ENCODE results near the gene TTLL10. TPM values are rescaled to one million over a fixed set of nuclear protein-coding genes. Genes with fewer than 3 reads are reported as not detected.

TTLL10 gene
- total RNA-seq, 1 donor = not detected

DNA sequence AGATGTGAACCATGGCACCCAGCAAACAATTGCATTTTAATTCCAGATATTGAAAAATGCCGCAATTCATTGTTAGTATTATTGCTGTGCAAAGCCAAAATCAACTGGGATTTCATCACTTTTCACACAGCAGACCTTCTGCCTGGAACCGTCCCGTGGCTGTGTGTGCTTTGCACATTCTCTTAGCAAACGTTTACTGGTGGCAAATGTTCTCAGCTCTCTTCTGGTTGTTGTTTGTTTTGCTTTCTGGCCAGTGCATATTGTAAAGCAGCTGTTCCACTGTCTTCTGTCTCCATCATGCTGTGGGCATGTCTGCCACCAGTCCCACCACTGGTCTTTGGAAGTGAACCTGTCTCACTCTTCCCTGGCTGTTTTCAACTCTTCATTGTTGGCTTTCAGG lies 19.8 kb upstream of the TTLL10 start:
- DNase-seq (ENCODE audit: low read depth) = peak; percentile 16
- TF ChIP-seq, protein P1, sequence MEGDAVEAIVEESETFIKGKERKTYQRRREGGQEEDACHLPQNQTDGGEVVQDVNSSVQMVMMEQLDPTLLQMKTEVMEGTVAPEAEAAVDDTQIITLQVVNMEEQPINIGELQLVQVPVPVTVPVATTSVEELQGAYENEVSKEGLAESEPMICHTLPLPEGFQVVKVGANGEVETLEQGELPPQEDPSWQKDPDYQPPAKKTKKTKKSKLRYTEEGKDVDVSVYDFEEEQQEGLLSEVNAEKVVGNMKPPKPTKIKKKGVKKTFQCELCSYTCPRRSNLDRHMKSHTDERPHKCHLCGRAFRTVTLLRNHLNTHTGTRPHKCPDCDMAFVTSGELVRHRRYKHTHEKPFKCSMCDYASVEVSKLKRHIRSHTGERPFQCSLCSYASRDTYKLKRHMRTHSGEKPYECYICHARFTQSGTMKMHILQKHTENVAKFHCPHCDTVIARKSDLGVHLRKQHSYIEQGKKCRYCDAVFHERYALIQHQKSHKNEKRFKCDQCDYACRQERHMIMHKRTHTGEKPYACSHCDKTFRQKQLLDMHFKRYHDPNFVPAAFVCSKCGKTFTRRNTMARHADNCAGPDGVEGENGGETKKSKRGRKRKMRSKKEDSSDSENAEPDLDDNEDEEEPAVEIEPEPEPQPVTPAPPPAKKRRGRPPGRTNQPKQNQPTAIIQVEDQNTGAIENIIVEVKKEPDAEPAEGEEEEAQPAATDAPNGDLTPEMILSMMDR (IDR thresholded peaks at IDR 0.05; ENCODE audit: insufficient read depth, low read depth, low read length) = no peak
- no peak overlapping the region for H3K4me3 ChIP-seq (ENCODE audit: low read depth, low read length)

- TF ChIP-seq, protein P1 (IDR thresholded peaks at IDR 0.05; ENCODE audit: insufficient read depth, low read depth, low read length) = no peak
- H3K4me3 ChIP-seq (ENCODE audit: low read depth, low read length) = no peak overlapping the region
- DNase-seq (ENCODE audit: low read depth) = no peak
These were observed 18.4 kb upstream of the TTLL10 start for GRCh38 chr1:1155258-1155657.

- H3K4me3 ChIP-seq (ENCODE audit: low read depth, low read length) = no peak overlapping the region
- no peak for DNase-seq (ENCODE audit: low read depth)
- TF ChIP-seq, protein P1 (IDR thresholded peaks at IDR 0.05; ENCODE audit: insufficient read depth, low read depth, low read length) = no peak
These were observed 17.3 kb upstream of the TTLL10 start for GRCh38 chr1:1156140-1157032.

- TF ChIP-seq, protein P1 (IDR thresholded peaks at IDR 0.05; ENCODE audit: insufficient read depth, low read depth, low read length) = no peak
- no peak overlapping the region for H3K4me3 ChIP-seq (ENCODE audit: low read depth, low read length)
- no peak for DNase-seq (ENCODE audit: low read depth)
These were observed 16.7 kb upstream of the TTLL10 start for GRCh38 chr1:1157033-1157365.

DNA sequence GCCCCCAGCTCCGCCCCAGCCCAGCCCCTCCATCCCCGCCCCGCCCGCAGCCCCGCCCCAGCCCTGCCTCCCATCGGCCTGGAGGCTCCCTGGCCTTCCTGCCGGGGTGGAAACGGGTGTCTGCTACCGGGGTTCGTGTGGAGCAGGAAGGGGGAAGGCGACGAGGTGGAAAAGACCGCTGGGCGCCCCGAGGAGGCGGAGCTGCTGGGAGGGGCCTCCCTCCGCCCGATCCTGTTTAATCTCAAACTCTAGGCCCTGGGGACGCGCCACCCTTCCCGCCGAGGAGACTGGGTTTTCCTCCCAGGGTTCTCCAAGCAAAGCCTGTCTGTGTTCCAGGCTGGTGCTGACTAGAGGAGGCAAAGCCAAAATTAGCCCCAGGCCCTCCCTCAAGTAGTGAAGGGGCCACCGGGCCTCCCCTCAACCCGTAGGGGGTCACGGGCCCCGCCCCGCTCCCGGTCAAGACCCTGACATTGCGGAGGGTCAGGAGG lies 16.2 kb upstream of the TTLL10 start:
- DNase-seq (ENCODE audit: low read depth) = peak; percentile 95
- TF ChIP-seq, protein P1 (IDR thresholded peaks at IDR 0.05; ENCODE audit: insufficient read depth, low read depth, low read length) = no peak
- H3K4me3 ChIP-seq (ENCODE audit: low read depth, low read length) = peak overlapping the region; percentile 61

DNA sequence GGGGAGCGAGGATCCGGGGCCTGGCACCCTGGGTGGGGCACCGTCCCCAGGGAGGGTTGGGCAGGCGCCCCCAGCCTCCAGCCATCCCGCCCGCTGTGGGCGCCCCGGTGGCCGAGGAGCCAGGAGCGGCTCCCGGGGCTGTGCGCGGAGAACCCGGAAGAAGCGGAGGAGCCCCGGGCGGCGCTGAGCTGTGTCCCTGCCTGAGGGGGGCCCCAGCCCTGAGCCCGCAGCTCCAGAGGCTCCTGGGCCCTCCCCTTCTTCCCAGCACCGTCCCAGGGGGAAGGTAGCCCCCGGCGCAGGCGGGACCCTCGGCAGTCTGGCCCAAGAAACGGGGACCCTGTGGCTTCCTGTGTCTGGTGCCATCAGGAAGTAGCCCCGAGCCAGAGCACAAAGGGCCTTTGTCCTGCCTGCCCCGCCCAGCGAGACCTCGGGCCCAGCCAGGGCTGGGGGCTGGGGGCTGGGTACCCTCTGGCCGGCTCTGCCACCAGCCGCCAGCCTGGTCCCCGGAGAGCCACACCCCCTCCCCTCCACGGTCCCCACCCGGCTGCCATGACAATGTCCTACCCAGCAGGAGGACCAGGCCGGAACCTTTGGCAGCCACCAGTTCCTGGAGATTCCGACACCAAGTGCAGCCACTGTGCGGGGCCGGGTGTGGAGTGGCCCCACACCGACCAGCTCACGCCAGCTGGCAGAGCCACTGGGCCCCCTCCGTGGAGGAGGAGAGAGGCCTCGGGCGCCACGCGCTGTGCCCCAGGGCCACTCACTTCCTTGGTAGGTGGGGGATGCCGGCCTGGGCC lies 15.6 kb upstream of the TTLL10 start:
- TF ChIP-seq, protein P1 (IDR thresholded peaks at IDR 0.05; ENCODE audit: insufficient read depth, low read depth, low read length) = no peak

More for the DNA sequence above, 15.6 kb upstream of the TTLL10 start:
- H3K4me3 ChIP-seq (ENCODE audit: low read depth, low read length) = peak overlapping the region; percentile 61
- peak; percentile 26 for DNase-seq (ENCODE audit: low read depth)

All from fibroblast of villous mesenchyme (primary cell).